GM20000 (cell line): ENCODE results near the gene PABPC1L.

Experiments used
- DNase-seq: peaks from one replicate; pipeline ENCODE4 v3.0.0; 2012; ENCODE audit warnings: low spot score
- TF ChIP-seq, protein P1 (sequence below): IDR thresholded peaks from 2 replicates; pipeline ENCODE4 v1.5.1; 2012; ENCODE audit warnings: mild to moderate bottlenecking, control low read depth; ENCODE audit errors: extremely low read depth, missing control alignments

PABPC1L gene

DNA sequence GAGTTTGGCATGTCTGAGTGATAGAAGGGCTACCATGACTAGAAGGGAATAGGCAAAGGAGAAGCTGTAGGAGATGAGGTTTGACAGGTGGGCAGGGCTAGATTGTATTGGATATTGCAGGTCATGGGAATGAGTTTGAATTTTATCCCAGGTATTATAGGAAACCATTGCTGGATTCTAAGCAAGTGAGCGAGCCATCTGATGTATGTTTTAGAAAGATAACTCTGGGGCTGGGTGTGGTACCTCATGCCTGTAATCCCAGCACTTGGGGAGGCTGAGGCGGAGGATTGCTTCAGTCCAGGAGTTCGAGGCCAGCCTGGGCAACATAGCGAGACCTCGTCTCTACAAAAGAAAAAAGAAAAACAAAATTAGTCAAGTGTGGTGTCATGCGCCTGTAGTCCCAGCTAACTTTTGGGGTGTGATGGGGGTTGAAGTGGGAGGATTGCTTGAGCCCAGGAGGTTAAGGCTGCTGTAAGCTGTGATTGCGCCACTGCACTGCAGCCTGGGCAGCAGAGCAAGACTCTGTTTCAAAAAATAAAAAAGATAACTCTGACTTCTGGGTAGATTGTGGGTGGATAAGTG is 73.3 kb downstream of the PABPC1L start:
- TF ChIP-seq, protein P1, sequence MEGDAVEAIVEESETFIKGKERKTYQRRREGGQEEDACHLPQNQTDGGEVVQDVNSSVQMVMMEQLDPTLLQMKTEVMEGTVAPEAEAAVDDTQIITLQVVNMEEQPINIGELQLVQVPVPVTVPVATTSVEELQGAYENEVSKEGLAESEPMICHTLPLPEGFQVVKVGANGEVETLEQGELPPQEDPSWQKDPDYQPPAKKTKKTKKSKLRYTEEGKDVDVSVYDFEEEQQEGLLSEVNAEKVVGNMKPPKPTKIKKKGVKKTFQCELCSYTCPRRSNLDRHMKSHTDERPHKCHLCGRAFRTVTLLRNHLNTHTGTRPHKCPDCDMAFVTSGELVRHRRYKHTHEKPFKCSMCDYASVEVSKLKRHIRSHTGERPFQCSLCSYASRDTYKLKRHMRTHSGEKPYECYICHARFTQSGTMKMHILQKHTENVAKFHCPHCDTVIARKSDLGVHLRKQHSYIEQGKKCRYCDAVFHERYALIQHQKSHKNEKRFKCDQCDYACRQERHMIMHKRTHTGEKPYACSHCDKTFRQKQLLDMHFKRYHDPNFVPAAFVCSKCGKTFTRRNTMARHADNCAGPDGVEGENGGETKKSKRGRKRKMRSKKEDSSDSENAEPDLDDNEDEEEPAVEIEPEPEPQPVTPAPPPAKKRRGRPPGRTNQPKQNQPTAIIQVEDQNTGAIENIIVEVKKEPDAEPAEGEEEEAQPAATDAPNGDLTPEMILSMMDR, result no peak
- DNase-seq, result no peak

- TF ChIP-seq, protein P1, result no peak
- DNase-seq, result no peak
These were observed 78.8 kb downstream of the PABPC1L start for GRCh38 chr20:44988631-44989171.
